NCI-H146 treated with DMSO at 0.1 percent for 48 hours (cell line): Measurements from ENCODE around the gene THBS3.
"Not testable (repeated sequence)": the region's sequence is repeated elsewhere in the genome, so short reads cannot be mapped to it uniquely, and the experiment has no call there.

Experiments used
- DNase-seq: peaks from one replicate; lab custom pipeline; 2025; ENCODE audit not compliant: unreplicated experiment; lab: John Stamatoyannopoulos, UW

THBS3 gene

GRCh38 chr1:155191904-155192303 lies 15.8 kb downstream of the THBS3 start:
- DNase-seq = no peak

- DNase-seq = not testable (repeated sequence)
Measured at GRCh38 chr1:155189926-155190325, 17.8 kb downstream of the THBS3 start.

- DNase-seq = no peak
Measured at GRCh38 chr1:155188268-155188667, 19.4 kb downstream of the THBS3 start.

GRCh38 chr1:155187456-155187891 lies 20.2 kb downstream of the THBS3 start:
- no peak for DNase-seq

- DNase-seq = no peak
Measured at GRCh38 chr1:155186794-155187455, 20.8 kb downstream of the THBS3 start.

GRCh38 chr1:155186067-155186793 lies 21.5 kb downstream of the THBS3 start:
- no peak for DNase-seq

- no peak for DNase-seq
Measured at GRCh38 chr1:155185783-155186066, 22.0 kb downstream of the THBS3 start.

GRCh38 chr1:155184835-155185782 lies 22.6 kb downstream of the THBS3 start:
- DNase-seq = no peak

- DNase-seq = no peak
Measured at GRCh38 chr1:155184351-155184811, 23.3 kb downstream of the THBS3 start.

GRCh38 chr1:155183775-155184221 lies 23.9 kb downstream of the THBS3 start:
- no peak for DNase-seq

GRCh38 chr1:155182052-155182550 lies 25.6 kb downstream of the THBS3 start:
- no peak for DNase-seq

- DNase-seq = no peak
Measured at GRCh38 chr1:155181371-155182051, 26.2 kb downstream of the THBS3 start.

GRCh38 chr1:155179112-155180031 lies 28.3 kb downstream of the THBS3 start:
- no peak for DNase-seq

- no peak for DNase-seq
Measured at GRCh38 chr1:155178441-155179111, 29.1 kb downstream of the THBS3 start.

- DNase-seq = no peak
Measured at GRCh38 chr1:155177918-155178281, 29.8 kb downstream of the THBS3 start.

- DNase-seq = no peak
Measured at GRCh38 chr1:155177192-155177917, 30.3 kb downstream of the THBS3 start.

GRCh38 chr1:155176544-155177071 lies 31.1 kb downstream of the THBS3 start:
- DNase-seq = peak; percentile 38

- no peak for DNase-seq
Measured at GRCh38 chr1:155175927-155176371, 31.7 kb downstream of the THBS3 start.
